Stimulated activated CD4-positive, alpha-beta T cell treated with anti-CD3 and anti-CD28 coated beads, Interleukin-4, amount 100 ng/mL, for 24 hours (primary cell): ENCODE data around the gene ZAR1L.
"Not testable (repeated sequence)": the region's sequence is repeated elsewhere in the genome, so short reads cannot be mapped to it uniquely, and the experiment has no call there.

Experiments used
- DNase-seq: peaks from one replicate; pipeline ENCODE4 v3.0.0-alpha.2; 2020

The ZAR1L gene

GRCh38 chr13:32315238-32316027, at the start of gene ZAR1L, which contains the start of gene BRCA2:
Gene ZAR1L, minus strand, starts transcription at chr13:32315363. Its CDS starts 3,438 bp downstream, at chr13:32311925.
Gene BRCA2, plus strand, starts transcription at chr13:32315508. Its CDS starts 953 bp downstream, at chr13:32316461.
- peak; percentile 88 for DNase-seq

- no peak for DNase-seq
These were observed 47.4 kb upstream of the ZAR1L start for GRCh38 chr13:32362574-32362973.

- not testable (repeated sequence) for DNase-seq
These were observed 40.8 kb upstream of the ZAR1L start for GRCh38 chr13:32355935-32356334.

GRCh38 chr13:32354040-32354439, 38.9 kb upstream of the ZAR1L start:
- DNase-seq, result no peak

- DNase-seq, result not testable (repeated sequence)
These were observed 35.8 kb upstream of the ZAR1L start for GRCh38 chr13:32350839-32351441.

- DNase-seq, result no peak
These were observed 32.5 kb upstream of the ZAR1L start for GRCh38 chr13:32347651-32348050.

GRCh38 chr13:32340914-32341313, 25.8 kb upstream of the ZAR1L start:
- no peak for DNase-seq

GRCh38 chr13:32334671-32335070, 19.5 kb upstream of the ZAR1L start:
- no peak for DNase-seq

GRCh38 chr13:32330441-32330840, 15.3 kb upstream of the ZAR1L start:
- DNase-seq, result no peak

- no peak for DNase-seq
These were observed 8.7 kb upstream of the ZAR1L start for GRCh38 chr13:32323912-32324311.

GRCh38 chr13:32320528-32320927, 5.4 kb upstream of the ZAR1L start:
- no peak for DNase-seq

GRCh38 chr13:32317716-32318465, 2.7 kb upstream of the ZAR1L start:
- no peak for DNase-seq

- DNase-seq, result no peak
These were observed 1.3 kb upstream of the ZAR1L start for GRCh38 chr13:32316501-32316900.

GRCh38 chr13:32316028-32316339, 821 bp upstream of the ZAR1L start:
- no peak for DNase-seq

- DNase-seq, result peak; percentile 65
These were observed 609 bp downstream of the ZAR1L start for GRCh38 chr13:32314271-32315237.

- no peak for DNase-seq
These were observed 3.8 kb downstream of the ZAR1L start for GRCh38 chr13:32311188-32311897.

- DNase-seq, result peak; percentile 27
These were observed 4.9 kb downstream of the ZAR1L start for GRCh38 chr13:32310134-32310706.

GRCh38 chr13:32309312-32310133, 5.6 kb downstream of the ZAR1L start:
- no peak for DNase-seq

- no peak for DNase-seq
These were observed 9.5 kb downstream of the ZAR1L start for GRCh38 chr13:32305646-32306045.

GRCh38 chr13:32302461-32302860, 12.7 kb downstream of the ZAR1L start:
- DNase-seq, result no peak

- no peak for DNase-seq
These were observed 14.2 kb downstream of the ZAR1L start for GRCh38 chr13:32300920-32301319.
